ENCODE data around the gene UBE2M.

DNA sequence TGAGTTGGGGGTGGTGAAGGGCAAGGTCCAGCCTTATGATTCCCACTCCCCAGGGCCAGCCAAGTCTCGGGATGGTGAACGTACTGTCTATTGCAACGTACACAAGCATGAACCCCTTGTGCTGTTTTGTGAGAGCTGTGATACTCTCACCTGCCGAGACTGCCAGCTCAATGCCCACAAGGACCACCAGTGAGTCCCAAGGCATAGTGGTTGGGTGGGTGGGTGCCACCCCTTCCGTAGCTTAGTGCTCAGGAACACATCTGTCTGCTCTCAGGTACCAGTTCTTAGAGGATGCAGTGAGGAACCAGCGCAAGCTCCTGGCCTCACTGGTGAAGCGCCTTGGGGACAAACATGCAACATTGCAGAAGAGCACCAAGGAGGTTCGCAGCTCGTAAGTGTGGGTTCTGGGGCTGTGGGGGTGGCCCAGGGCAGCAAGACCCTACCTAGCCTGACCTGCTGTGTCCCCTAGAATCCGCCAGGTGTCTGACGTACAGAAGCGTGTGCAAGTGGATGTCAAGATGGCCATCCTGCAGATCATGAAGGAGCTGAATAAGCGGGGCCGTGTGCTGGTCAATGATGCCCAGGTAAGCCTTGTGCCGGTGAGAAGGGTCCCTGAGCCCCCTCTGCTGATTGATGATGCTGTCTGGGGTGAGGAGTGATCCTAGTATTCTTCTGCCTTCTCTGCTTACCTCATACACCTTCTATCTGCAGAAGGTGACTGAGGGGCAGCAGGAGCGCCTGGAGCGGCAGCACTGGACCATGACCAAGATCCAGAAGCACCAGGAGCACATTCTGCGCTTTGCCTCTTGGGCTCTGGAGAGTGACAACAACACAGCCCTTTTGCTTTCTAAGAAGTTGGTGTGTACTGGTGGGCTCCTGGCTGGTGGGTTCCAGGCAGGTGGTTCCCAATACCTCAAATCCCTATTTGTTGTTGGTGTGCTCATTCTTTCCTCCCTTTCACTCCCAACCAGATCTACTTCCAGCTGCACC is 10.8 kb downstream of the UBE2M start:
- TF ChIP-seq, protein P1, sequence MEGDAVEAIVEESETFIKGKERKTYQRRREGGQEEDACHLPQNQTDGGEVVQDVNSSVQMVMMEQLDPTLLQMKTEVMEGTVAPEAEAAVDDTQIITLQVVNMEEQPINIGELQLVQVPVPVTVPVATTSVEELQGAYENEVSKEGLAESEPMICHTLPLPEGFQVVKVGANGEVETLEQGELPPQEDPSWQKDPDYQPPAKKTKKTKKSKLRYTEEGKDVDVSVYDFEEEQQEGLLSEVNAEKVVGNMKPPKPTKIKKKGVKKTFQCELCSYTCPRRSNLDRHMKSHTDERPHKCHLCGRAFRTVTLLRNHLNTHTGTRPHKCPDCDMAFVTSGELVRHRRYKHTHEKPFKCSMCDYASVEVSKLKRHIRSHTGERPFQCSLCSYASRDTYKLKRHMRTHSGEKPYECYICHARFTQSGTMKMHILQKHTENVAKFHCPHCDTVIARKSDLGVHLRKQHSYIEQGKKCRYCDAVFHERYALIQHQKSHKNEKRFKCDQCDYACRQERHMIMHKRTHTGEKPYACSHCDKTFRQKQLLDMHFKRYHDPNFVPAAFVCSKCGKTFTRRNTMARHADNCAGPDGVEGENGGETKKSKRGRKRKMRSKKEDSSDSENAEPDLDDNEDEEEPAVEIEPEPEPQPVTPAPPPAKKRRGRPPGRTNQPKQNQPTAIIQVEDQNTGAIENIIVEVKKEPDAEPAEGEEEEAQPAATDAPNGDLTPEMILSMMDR (IDR thresholded peaks at IDR 0.05): no peak
- TF ChIP-seq POLR2A (IDR thresholded peaks at IDR 0.05): no peak
- no peak for TF ChIP-seq POLR2AphosphoS5 (IDR thresholded peaks at IDR 0.05)
